Activated CD4-positive, alpha-beta T cell treated with anti-CD3 and anti-CD28 coated beads, Interleukin-2, amount 50 U/mL, for 48 hours (primary cell): ENCODE results near the gene EPHA2.
"Not testable (repeated sequence)": the region's sequence is repeated elsewhere in the genome, so short reads cannot be mapped to it uniquely, and the experiment has no call there.

Experiments
- DNase-seq, 2 experiments: peaks; one replicate each; pipeline ENCODE4 v3.0.0-alpha.2; 2020

The EPHA2 gene

DNA sequence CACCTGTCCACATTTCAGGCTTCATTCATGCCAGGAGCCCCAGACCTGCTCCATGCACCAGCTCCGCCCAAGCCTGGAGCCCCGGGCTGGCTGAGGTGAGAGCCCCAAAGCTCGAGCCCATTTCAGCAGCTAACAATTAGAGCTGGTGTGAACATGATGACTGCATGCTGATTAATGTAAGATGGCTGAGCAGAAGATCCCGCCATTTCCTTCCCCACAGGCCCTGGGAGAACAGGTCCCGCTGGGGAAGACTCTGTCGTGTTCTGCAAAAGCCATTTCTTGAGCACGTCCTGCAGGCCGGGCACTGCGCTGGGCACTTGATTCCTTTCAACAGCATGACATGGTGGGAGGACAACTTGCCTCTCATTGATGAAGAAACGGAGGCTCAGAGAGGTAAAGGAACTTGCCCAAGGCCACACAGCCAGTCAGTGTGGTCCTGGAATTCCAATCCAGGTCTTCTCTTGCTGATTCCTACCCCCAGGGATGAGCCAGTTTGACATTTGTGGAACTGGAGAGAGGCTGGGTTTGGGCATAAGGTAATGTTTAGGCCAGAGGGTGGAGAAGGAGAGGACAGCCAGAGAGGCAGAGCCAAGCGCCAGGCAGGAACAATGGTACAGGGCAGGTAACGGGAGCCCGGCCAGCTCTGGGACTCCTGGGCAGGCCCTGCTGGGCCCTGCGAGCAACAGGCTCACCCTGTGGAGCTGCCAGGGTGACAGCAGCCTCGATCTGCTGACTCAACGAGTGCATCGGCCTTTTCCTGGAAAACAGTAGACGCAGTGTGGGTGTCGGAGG is 28.1 kb upstream of the EPHA2 start:
- DNase-seq = no peak

DNA sequence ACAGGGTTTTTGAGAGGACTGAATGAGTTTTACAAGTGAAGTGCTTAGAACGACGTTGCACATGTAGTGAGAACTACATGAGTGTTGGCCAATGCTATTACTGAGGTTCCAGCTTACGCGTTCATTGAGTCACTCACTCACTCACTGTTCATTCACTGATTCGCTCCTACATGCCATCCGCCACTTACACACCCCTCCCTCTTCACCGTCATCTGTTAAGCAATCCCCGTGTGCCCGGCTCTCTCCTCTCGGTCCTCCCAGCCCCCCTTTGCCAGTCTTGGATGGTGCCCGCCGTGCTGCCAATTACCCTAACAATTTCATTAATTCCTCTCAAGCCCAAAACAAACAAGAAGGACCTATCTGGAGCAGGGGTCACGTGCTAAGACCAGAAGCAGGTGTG is 27.3 kb upstream of the EPHA2 start:
- no peak for DNase-seq

DNA sequence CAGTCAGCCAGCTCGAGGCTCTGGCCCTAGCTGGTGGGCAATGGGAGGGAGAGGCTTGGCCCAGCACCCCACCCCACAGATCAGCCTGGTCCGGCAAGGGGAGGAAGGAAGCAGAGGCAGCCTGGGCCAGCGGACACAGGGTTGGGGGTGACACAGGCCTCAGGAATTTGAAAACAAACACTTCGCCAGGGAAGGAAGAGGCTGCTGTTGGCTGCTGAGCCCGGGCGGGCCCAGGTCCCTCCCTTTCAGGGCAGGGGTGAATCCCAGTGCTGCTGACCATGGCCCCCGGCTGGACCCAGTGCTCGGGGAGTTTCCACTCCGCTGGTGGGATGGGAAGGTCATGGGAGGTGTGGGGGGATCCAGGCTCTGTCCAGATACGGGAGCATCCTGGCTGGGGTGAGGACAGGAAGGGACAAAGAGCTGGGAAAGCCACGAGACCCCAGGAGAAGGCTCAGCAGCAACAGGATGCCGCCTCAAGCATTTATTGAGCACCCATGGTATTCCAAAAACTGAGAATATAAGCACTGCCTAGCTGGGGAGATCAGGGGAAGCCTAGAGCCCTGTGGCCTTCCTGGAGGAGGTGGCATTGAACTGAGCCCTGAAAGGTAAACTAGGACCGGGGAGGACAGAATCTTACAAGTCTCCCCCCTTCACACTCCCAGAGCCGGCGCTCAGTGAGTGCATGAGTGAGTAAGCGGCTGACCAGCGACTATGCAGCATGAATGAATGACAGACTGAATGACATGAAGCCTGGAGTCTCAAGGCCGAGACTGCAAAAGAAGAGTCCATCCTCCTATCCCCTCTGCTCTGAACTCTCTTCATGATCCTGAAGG is 26.2 kb upstream of the EPHA2 start:
- no peak for DNase-seq

DNA sequence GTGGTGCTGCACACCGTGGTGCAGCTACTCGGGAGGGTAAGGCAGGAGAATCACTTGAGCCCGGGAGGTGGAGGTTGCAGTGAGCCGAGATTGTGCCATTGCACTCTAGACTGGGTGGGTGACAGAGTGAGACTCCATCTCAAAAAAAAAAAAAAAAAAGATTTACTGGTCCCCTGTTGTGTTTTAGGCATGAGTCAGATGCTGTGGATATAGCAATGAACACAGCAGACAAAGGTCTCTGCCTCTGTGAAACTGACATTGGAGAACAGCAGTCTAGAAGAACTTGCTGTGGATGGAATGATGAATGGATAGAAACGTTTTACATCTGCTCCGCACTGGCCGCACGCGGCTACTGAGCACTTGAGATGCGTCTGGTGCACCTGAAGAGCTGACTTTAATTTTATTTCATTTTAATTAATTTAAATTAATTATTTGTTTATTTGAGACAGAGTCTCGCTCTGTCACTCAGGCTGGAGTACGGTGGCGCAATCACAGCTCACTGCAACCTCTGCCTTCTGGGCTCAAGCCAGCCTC is 24.5 kb upstream of the EPHA2 start:
- no peak for DNase-seq

DNA sequence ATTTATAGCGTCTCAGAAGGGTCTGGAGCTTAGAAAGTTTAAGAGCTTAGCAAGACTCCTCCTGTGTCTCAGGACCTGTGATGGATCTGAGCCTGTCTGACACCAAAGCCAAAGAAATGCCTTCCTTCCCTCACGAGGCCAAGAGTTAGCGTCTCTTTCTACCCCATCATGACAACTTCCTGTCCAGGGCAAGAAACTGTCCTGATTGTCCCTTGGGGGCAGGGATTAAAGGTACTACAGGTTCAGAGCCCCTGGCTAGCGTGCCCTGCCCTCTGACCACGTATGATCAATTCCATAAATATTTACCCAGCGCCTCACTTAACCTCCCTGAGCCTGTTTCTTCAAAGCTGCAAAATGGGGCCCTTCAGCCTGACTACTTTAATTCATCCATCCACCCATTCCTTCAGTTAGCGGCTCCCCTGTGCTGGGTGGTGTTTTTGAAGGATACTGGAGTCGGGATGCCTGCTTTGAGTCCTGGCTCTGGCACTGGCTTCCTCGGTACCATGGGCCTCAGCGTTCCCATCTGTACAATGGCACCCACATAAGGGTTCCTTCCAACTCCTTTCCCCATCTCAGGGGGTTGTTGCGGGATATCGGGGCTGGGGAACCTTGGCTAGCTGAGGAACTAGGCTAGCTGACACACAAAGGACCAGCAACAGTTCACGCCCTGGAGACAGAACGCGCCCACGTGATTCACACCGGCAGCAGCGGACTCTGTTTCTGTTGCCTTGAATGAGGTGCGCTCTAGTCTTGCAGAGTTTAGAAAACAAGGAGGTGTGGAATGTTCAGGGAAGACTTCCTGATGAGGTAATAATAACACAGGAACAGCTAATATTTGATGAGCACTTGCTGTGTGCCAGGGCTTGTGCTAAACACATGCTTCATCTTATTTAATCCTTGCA is 23.0 kb upstream of the EPHA2 start:
- no peak for DNase-seq

DNA sequence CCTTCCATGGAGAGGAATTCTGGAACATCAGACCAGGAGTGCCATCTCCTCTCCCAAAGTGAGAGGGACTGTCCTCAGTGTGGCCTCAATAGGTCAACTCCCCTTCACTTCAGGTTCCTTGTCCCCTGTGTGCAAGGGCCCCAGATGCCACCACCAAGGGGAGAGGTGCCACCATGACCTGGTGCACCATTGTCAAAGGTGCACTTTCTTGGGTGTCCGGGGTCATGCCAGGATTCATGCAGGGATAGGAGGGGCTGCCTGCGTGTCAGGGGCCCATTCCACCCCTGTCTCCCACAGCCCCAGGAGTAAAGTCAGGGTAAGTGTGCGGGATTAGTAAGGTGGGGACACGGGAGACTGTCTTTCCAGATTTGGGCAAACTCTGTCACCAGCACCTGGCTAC is 21.4 kb upstream of the EPHA2 start:
- no peak for DNase-seq

DNA sequence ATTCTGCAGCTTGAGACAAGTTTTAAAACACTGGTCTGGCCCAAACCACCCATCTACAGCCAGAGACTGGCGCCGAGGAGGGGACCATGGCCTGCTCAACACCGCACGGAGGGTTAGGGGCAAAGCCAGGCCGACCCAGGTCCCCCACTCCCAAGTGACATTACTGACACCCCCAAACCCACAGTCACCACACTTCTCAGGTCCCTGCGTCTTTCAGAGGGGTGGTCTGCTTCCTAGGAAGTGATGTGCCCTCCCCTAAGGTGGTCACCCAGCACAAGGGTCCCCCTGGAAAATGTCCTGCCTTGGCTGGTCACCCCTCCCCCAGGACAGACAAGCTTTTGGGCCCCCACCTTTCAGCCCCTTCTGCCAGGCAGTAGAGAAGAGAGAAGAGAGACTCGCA is 20.8 kb upstream of the EPHA2 start:
- DNase-seq = no peak

DNA sequence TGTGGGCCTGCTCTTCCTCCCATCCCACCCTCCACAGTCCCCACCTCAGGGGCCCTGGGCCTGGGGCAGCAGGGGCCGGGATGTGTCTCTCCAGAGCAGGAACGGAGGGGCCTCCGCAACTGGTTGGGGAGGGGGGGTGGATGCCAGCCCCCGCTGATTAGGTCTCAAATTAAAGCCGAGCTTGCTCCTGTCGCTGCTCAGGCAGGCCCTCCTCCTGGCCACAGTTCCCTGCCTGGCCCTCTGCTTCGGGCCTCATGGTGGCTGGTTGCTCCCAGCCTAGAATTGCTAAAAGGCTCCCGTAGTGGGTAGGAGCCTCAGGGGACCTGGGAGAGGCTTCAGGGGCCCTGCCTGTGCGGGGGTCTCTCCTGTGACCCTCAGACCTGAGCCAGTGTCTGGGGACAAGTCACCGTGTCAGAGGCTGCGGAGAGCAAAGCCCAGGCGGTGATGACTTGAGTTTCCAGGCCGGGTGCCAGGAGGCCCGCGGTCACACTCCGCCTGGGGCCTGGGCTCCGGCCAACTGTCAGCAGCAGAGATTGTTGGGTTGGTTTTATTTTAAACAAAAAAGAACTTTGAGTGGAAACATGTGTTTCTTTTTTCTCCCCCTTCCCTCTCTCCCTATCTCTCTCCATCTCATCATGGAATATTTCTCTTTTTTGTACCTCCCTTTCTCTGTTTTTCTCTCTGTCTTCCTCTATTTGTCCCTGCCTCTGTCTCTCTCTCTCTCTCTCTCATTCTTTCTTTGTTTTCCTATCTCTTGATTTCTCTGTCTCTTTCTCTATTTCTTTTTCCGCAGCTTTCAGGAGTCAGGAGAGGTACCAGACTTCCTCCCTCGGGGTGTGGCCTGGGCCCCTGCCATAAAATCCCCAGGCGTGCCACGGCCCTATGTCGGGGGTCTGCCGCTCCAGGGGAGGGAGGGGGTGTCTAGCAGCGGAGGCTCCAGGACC is 20.0 kb upstream of the EPHA2 start:
- DNase-seq = no peak

DNA sequence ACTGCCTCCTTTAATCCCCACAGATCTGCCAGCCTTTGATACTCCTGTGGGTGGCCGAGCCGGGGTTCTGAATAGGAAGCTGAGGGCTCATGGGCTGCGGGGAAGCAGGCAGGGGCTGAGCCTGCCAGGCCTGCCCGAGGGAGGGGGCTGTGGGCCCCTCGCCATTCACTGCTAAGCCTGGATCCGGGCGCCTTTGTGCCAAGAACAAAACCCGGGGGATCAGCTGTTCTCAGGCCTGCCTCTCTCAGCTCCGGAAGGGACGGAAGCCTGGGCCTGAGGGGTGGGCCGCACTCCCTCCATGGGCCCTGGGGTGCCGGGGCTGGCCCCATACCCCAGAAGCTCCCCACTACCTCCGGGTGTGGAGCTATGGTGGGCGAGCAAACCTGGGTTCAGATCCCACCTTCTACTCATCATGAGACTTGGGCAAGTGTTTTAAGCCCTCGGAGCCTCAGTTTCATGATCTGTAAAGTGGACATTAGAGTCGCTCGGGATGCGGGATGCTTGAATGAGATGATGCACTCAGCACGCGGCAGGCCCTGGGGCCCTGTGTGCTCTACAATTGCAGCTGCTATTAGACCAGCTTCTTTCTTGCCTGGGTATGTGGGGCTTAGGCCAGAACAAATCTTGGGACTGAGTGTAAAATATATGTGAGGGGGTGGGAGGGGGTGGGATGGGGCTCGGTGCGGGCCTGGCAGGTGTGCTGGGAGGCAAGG is 19.2 kb upstream of the EPHA2 start:
- no peak for DNase-seq

DNA sequence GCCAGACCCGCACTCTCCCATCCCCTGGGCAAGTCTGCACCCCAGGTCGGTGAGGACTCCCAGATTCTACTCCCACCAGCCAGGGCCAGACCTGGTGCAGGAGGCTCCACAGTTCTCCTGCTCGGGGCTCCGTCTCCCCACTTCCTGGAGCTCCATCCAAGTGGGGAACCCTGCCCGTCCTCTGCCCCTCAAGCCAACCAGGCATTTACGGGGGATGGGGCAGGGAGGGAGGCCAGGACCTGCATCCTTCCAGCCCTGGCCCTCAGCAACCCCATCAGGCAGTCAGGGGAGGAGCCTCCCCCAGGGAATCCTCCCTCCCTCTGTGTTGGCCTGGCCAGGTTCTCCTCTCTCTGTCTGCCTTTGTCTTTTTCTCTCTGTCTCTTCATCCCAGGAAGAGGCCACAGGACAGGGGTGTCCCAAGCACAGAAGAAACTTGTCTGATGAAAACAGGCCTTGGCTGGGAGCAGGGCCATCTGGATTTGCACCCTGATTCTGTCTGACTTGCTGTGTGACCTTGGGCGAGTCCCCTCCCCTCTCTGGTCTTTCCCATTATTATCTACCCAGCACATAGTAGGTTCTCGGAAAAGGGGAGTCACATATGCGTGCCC is 18.5 kb upstream of the EPHA2 start:
- DNase-seq = no peak

DNA sequence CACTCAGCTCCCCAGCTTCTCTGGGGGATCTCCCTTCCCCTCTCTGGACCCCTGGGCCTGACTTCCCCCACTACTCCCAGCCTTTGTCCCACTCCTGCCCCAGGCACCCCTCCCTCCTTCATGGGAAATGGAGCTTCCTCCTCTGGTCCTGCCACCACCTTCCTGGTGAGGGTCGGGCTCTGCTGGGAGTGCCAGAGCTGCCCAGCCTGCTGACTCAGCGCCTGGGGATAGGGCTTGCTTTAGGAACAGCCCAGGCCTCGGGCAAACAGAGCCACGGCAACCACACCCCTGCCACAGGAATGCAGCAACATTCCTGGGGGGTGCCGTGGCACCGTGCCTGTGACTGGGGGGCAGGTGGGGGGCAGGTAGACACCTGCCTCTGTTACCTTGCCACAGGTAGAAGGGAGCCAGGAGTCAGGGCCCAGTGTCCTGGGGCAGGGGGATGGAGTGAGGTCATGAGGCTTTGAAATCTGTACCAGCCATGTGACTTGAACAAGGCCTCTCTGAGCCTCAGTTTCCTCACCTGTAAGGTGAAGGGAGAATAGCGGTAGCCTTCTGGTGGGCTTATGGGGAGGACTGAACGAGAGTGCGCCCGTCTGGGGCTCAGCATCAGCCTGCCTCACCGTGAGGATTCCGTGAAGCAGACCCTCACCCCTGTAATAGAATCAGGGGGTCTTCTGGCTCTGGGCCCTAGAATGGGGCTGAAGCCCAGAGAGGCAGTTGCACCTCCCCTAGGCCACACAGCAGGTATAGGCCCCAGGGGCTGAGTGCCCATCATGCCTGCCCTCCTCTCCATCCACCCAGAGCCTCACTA is 17.8 kb upstream of the EPHA2 start:
- DNase-seq = no peak

DNA sequence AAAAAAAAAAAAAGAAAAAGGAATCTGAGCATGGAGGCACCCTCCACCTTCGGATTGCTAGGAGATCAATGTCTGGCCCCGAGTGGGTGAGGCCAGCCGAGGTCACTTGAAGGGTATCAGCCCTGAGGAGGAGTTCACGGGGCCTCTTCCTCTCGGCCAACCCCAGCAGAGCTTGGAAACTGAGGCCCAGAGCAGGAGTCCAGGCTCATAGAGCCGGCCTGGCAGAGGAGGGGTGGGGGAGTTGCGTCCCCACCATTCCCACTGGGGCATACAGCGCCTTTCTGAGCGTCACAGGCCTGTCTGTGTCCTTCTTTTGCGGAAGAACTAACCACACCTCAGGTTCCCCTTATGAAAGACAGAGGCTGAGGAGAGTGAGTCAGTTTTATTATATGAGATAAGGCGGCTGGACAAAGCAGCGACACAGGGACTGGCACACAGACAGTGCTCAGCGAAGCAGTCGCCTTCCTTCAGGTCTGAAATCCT is 17.1 kb upstream of the EPHA2 start:
- DNase-seq = no peak

DNA sequence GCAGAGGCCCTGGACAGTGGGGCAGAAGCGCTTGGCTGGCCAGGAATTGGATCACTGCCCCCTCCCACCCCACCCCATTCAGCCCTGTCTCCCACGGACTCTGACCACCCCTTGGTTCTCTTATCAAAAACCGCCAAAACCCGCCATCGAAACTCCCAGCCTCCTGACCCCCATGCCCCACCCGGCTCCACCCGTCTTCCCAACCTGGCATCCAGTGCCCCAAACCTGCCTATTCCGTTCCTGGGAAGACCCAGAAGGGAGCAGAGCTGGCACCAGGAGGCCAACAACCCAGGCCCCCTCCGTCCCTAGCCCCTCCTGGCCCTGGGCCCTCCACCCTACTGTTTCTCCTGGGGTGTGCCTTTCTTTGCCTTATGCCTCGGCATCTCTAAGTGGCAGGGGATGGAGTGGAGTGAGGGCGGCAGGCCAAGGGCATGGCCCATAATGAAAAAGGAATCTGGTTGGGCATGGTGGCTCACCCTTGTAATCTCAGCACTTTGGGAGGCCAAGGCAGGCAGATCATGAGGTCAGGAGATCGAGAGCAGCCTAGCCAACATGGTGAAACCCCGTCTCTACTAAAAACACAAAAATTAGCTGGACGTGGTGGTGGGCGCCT is 16.5 kb upstream of the EPHA2 start:
- DNase-seq = no peak

DNA sequence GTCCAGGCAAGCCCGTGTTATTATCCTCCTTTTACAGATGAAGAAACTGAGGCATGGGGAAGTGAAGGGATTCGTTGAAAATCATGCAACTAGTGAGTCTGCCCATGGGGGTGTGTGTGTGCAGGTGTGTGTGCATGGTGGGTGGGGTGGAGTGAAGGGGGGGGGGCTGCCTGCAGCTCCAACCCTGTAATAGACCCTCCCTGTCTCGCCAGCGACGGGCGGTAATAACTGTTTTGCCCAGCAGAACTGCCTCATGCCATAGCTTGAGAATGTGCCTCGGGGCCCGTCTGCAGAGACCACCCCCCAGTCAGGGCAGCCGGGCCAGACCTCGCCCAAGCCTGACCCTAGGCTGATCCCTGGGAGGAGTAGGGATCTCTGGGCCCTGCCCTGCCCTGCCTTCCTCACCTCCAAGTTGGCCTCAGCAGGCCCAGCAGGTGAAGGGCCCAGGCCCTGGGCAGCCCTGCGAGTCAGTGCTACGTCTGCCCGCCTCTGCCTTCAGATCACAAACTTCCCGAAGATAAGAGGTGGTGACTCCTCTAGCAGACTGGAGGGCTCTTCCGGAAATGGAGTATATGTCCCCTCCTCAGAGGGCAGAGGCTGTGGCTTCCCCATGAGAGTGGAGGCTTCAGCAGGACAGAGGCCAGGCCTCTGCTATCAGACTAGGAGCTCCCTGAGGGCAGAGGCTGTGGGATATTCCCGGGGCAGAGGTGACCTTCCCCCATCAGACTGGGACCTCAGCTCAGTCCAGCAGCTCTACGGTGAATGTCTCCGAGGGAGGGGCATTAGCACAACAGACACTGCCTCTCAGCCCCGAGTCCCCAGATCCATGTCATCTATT is 15.7 kb upstream of the EPHA2 start:
- no peak for DNase-seq

DNA sequence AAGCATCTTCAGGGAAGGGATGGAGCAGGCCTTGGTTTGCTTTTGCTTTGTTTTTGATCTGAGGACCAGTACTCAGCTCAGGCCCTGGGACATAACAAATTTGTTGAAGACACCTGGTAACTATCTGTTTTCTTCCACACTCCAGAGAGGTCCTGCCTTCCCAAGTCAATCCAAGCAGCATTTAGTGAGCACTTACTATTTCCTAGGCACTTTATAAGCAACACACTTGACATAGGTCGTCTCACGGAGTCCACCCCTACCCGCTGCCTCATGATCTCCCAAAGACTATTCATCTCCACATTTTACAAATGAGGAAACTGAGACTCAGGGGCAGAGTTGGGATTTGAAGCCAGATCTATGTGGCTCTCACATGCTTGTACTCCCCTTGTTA is 14.4 kb upstream of the EPHA2 start:
- no peak for DNase-seq

DNA sequence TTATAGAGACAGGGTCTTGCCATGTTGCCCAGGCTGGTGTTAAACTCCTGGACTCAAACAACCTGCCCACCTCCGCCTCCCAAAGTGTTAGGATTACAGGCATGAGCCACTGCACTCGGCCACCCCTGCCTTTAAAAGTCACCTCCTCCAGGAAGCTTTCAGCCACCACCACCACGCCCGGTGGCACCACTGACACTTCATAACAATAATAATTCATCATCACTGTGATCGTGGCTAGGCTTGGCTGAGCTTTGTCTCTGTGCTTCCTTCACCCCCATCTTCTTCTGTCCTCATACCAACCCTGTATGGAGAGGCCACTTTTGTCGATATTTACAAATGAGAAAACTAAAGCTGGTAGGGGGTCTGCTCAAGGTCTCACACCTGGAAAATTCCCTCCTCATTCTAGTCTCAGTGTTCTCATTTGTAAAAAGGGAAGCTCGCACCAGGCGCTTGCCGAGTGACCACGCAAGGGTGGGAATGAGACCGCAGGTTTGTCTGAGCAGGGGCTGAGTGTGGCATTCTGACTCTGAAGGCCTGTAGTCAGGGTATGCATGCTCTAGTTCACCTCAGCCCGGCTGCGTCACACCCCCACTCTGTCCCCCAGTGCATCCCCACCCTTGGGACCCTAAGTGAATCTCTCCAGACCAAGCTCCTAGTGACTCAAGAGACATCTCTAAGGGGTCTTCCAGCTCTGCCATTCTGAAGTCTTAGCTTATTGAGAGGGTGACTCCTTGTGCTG is 12.9 kb upstream of the EPHA2 start:
- no peak for DNase-seq

DNA sequence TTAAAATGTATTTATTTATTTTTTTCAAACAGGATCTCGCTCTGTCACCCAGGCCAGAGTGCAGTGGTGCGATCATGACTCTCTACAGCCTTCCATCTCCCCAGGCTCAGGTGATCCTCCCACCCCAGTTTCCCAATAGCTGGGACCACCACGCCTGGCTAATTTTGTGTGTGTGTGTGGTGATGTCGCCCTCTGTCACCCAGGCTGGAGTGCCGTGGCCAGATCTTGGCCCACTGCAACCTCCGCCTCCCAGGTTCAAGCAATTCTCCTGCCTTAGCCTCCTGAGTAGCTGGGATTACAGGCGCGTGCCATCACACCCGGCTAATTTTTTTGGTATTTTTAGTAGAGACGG is 12.3 kb upstream of the EPHA2 start:
- not testable (repeated sequence) for DNase-seq
